DOHH2 (cell line): ENCODE results near the gene INO80.

ENCODE experiments used
- H3F3A ChIP-seq: fragments of 200-600 bp; sonication (generic), shearing (Covaris generic); 2 replicates; pipeline ENCODE4 v1.6.0; 2016; ENCODE audit warnings: antibody characterized with exemption, mild to moderate bottlenecking; ENCODE audit not compliant: control insufficient read depth, insufficient read depth
- H3K27ac ChIP-seq: fragments of 200-600 bp; sonication (generic); 2 replicates; pipeline ENCODE4 v1.5.1; 2014; ENCODE audit warnings: low read depth, mild to moderate bottlenecking, low read length, moderate library complexity
- H3K27me3 ChIP-seq: fragments of 200-600 bp; sonication (generic); 2 replicates; pipeline ENCODE4 v1.6.1; 2014; ENCODE audit warnings: mild to moderate bottlenecking, low read length, mixed read lengths; ENCODE audit not compliant: control insufficient read depth
- H3K36me3 ChIP-seq: fragments of 200-600 bp; sonication (generic); 2 replicates; pipeline ENCODE4 v1.6.1; 2014; ENCODE audit warnings: mild to moderate bottlenecking, low read length, moderate library complexity, mixed read lengths; ENCODE audit not compliant: control insufficient read depth
- H3K4me1 ChIP-seq: fragments of 200-600 bp; sonication (generic); 2 replicates; pipeline ENCODE4 v1.6.1; 2014; ENCODE audit warnings: mild to moderate bottlenecking, low read length, mixed read lengths; ENCODE audit not compliant: control insufficient read depth
- H3K4me2 ChIP-seq: fragments of 200-600 bp; sonication (generic); 2 replicates; pipeline ENCODE4 v1.6.0; 2014; ENCODE audit warnings: mild to moderate bottlenecking, low read length, moderate library complexity
- H3K4me3 ChIP-seq: fragments of 200-600 bp; sonication (generic); 2 replicates; pipeline ENCODE4 v1.5.1; 2014; ENCODE audit warnings: mild to moderate bottlenecking, low read length, mixed read lengths
- H3K79me2 ChIP-seq: fragments of 200-600 bp; sonication (generic); 2 replicates; pipeline ENCODE4 v1.6.1; 2014; ENCODE audit warnings: mild to moderate bottlenecking, low read length, mixed read lengths; ENCODE audit not compliant: control insufficient read depth
- H3K9me2 ChIP-seq: fragments of 200-600 bp; sonication (generic); replicated peaks from 2 replicates; pipeline ENCODE4 v1.6.1; 2014; ENCODE audit warnings: mild to moderate bottlenecking, low read length, mixed read lengths; ENCODE audit not compliant: control insufficient read depth
- H3K9me3 ChIP-seq: fragments of 200-600 bp; sonication (generic); 2 replicates; pipeline ENCODE4 v1.6.1; 2014; ENCODE audit warnings: antibody characterized with exemption, low read length, mixed read lengths; ENCODE audit not compliant: control insufficient read depth, insufficient read depth
- H4K20me1 ChIP-seq: fragments of 200-600 bp; sonication (generic); 2 replicates; pipeline ENCODE4 v1.6.0; 2014; ENCODE audit warnings: low read depth, mild to moderate bottlenecking, antibody characterized with exemption, low read length, moderate library complexity; ENCODE audit not compliant: control insufficient read depth, insufficient read depth
- EZH2phosphoT487 ChIP-seq: fragments of 200-600 bp; sonication (generic); IDR thresholded peaks from 2 replicates; pipeline ENCODE4 v1.6.1; 2017; ENCODE audit warnings: borderline replicate concordance, mild to moderate bottlenecking, antibody characterized with exemption, low read length, moderate library complexity, mixed read lengths
- TF ChIP-seq, protein P1 (sequence below): fragments of 200-600 bp; sonication (generic); IDR thresholded peaks from one replicate; pipeline ENCODE4 v1.5.1; 2014; ENCODE audit warnings: antibody characterized with exemption, mild to moderate bottlenecking, low read depth, low read length; ENCODE audit not compliant: poor library complexity, severe bottlenecking

INO80 gene

DNA sequence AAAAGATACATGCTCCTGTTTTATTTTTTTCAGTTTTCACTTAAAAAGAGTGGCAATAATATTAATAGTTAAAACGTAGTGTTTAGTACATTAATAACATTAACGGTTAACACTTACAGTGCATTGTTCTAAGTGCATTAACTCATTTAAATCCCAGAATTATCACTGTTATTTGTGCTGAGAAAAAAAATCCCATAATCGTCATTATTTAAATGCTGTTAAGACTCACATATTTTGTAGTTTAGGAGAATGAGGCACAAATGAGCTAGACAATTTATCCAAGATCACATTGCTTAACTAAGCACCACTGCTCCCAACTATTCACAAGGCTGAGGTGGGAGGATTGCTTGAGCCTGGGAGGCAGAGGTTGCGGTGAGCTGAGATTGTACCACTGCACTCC lies 127.9 kb downstream of the INO80 start:
- no peaks in the 10 kb centered on the region for H3K4me1 ChIP-seq
- H3F3A ChIP-seq, result no peaks in the 10 kb centered on the region
- no peak overlapping the region for H3K4me2 ChIP-seq
- no peaks in the 10 kb centered on the region for H4K20me1 ChIP-seq
- H3K27me3 ChIP-seq, result no peaks in the 10 kb centered on the region
- H3K79me2 ChIP-seq, result no peaks in the 10 kb centered on the region
- H3K4me3 ChIP-seq, result no peak overlapping the region
- H3K36me3 ChIP-seq, result peaks cover 62% of the 10 kb centered on the region
- no peak overlapping the region for H3K27ac ChIP-seq
- no peak for TF ChIP-seq EZH2phosphoT487
- TF ChIP-seq, protein P1, sequence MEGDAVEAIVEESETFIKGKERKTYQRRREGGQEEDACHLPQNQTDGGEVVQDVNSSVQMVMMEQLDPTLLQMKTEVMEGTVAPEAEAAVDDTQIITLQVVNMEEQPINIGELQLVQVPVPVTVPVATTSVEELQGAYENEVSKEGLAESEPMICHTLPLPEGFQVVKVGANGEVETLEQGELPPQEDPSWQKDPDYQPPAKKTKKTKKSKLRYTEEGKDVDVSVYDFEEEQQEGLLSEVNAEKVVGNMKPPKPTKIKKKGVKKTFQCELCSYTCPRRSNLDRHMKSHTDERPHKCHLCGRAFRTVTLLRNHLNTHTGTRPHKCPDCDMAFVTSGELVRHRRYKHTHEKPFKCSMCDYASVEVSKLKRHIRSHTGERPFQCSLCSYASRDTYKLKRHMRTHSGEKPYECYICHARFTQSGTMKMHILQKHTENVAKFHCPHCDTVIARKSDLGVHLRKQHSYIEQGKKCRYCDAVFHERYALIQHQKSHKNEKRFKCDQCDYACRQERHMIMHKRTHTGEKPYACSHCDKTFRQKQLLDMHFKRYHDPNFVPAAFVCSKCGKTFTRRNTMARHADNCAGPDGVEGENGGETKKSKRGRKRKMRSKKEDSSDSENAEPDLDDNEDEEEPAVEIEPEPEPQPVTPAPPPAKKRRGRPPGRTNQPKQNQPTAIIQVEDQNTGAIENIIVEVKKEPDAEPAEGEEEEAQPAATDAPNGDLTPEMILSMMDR, result no peak
- no peaks in the 10 kb centered on the region for H3K9me2 ChIP-seq
- H3K9me3 ChIP-seq, result no peaks in the 10 kb centered on the region

DNA sequence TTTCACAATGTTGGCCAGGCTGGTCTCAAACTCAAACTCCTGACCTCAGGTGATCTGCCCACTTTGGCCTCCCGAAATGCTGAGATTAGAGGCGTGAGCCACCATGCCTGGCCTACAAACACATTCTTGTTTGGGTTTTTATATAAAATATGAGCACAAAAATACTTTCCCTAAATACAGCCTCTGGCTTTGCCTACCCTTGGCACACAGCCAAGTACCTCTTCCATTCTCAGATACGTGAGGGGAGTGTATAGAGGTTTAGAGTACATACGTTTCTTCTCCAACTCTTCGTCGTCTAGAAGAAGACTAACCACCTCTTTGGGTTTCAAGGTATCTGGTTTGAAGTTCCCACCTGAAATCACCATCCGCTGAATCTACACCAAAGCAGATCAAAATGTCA lies 129.3 kb downstream of the INO80 start:
- no peak for TF ChIP-seq EZH2phosphoT487
- TF ChIP-seq, protein P1, result no peak

DNA sequence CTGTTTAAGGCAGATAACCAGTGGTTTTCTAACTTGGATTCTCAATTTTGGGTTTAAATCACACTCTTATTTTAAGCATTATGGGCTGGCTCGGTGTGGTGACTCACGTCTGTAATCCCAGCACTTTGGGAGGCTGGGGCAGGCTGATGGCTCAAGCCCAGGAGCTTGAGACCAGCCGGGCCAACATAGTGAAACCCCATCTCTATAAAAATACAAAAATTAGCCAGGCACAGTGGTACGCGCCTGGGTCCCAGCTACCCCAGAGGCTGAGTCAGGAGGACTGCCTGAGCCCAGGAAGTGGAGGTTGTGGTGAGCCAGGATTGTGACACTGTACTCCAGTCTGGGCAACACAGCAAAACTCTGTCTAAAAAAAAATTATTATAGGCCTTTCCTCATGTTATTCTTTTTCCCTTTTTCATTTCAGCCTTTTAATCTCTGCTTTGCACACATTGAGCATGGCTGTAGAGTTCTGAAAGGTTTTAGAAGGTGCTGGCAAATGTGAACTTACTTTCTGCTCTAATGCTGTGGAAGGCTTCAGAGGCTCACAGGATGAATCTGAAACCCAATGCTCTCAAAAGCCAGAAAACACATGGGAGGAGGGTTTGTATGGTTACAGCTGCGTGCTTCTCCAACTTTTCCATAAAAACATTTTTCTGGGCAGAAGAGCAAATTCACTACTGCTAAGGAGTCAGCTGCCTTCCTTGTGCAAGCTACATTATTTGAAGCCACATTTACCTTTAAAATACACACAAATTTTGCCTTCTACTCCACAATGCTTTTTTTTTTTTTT lies 130.3 kb downstream of the INO80 start:
- Histone ChIP-seq H3K9me3 (no peaks in the 10 kb centered on the region), H3K79me2 (no peaks in the 10 kb centered on the region), H3F3A (no peaks in the 10 kb centered on the region), H3K36me3 (peaks cover 80% of the 10 kb centered on the region), H3K4me1 (no peaks in the 10 kb centered on the region), H3K9me2 (no peaks in the 10 kb centered on the region), H3K27me3 (no peaks in the 10 kb centered on the region), H3K4me2 (no peak overlapping the region), H3K27ac (no peak overlapping the region), H4K20me1 (no peaks in the 10 kb centered on the region), H3K4me3 (no peak overlapping the region)
- no peak for TF ChIP-seq EZH2phosphoT487
- TF ChIP-seq, protein P1, result no peak

More for the DNA sequence above, 129.3 kb downstream of the INO80 start:
- Histone ChIP-seq H3K27me3 (no peaks in the 10 kb centered on the region), H3K36me3 (peaks cover 73% of the 10 kb centered on the region), H3K4me3 (no peak overlapping the region), H3K9me3 (no peaks in the 10 kb centered on the region), H3K4me2 (no peak overlapping the region), H4K20me1 (no peaks in the 10 kb centered on the region), H3K27ac (no peak overlapping the region), H3F3A (no peaks in the 10 kb centered on the region), H3K79me2 (no peaks in the 10 kb centered on the region), H3K9me2 (no peaks in the 10 kb centered on the region), H3K4me1 (no peaks in the 10 kb centered on the region)
